ENCODE results near the gene SDHC.

The SDHC gene

DNA sequence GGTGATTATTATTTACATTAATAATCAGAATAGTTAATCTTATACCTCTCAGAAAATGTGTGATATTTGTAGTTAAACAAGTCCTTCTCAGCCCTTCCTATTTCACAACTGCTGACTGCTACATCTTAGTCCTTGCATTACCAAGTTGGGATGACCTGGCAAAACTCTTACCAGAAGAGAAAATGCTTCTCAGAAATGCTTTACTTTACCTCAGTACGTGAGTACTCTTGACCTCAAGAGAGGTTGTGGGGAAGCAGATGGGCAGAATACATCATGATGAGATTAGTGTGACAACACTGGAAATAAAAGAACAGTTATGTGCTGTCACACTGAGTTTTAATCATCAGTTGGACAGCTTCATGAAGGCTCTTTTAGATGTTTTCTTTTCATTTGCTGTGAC, 37.3 kb downstream of the SDHC start (continued):
- no peak for TF ChIP-seq ZNF707 (tag by site-specific recombination; IDR thresholded peaks at IDR 0.05)
- TF ChIP-seq, protein P1, sequence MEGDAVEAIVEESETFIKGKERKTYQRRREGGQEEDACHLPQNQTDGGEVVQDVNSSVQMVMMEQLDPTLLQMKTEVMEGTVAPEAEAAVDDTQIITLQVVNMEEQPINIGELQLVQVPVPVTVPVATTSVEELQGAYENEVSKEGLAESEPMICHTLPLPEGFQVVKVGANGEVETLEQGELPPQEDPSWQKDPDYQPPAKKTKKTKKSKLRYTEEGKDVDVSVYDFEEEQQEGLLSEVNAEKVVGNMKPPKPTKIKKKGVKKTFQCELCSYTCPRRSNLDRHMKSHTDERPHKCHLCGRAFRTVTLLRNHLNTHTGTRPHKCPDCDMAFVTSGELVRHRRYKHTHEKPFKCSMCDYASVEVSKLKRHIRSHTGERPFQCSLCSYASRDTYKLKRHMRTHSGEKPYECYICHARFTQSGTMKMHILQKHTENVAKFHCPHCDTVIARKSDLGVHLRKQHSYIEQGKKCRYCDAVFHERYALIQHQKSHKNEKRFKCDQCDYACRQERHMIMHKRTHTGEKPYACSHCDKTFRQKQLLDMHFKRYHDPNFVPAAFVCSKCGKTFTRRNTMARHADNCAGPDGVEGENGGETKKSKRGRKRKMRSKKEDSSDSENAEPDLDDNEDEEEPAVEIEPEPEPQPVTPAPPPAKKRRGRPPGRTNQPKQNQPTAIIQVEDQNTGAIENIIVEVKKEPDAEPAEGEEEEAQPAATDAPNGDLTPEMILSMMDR (tag by site-specific recombination; IDR thresholded peaks at IDR 0.05) = no peak
- no peak for TF ChIP-seq KLF1 (tag by site-specific recombination; IDR thresholded peaks at IDR 0.05)
- TF ChIP-seq ZNF670 (tag by site-specific recombination; IDR thresholded peaks at IDR 0.05; ENCODE audit: low read depth) = no peak
- no peak for TF ChIP-seq ZNF10 (tag by site-specific recombination; IDR thresholded peaks at IDR 0.05)

DNA sequence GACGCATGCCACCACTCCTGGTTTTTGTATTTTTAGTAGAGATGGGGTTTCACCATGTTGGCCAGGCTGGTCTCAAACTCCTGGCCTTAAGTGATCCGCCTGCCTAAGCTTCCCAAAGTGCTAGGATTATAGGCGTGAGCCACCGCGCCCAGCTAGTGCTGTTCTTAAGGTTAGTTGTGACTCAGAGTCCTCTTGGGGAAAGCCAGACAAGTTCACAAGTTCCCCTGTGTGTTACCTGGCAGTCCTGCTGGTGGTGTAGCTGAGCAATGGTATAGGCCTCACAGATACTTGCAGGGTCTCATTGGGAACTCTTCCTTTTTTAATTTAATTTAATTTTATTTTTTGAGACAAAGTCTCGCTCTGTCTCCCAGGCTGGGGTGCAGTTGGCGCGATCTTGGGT, 42.9 kb downstream of the SDHC start:
- no peak overlapping the region for H3K27ac ChIP-seq (ENCODE audit: extremely low read depth, low read depth, low read length)
- ChIA-PET POLR2A (no interaction called here), CTCF (interaction anchor here (0.8 to 1.5 kb wide), 2 partner anchors 11 to 25 kb away, joined by 4 to 9 read pairs; partner anchors contain the start of gene CFAP126)
- no peaks in the 10 kb centered on the region for H3K9me3 ChIP-seq (ENCODE audit: control insufficient read depth, insufficient read depth, low read depth, low read length)
- no peaks in the 10 kb centered on the region for H3K4me1 ChIP-seq (ENCODE audit: control insufficient read depth, insufficient read depth, low read length)
- TF ChIP-seq ZBTB17 (tag by site-specific recombination; IDR thresholded peaks at IDR 0.05) = no peak
- no peak for TF ChIP-seq ZFP41 (tag by site-specific recombination; IDR thresholded peaks at IDR 0.05; ENCODE audit: borderline replicate concordance)
- TF ChIP-seq ZFP69B (tag by site-specific recombination; IDR thresholded peaks at IDR 0.05) = no peak
- TF ChIP-seq ZNF211 (tag by site-specific recombination; IDR thresholded peaks at IDR 0.05; ENCODE audit: low read depth) = no peak
- no peak for TF ChIP-seq ZNF785 (tag by site-specific recombination; IDR thresholded peaks at IDR 0.05)
- no peak for TF ChIP-seq ZNF426 (tag by site-specific recombination; IDR thresholded peaks at IDR 0.05)
- TF ChIP-seq, protein P2, sequence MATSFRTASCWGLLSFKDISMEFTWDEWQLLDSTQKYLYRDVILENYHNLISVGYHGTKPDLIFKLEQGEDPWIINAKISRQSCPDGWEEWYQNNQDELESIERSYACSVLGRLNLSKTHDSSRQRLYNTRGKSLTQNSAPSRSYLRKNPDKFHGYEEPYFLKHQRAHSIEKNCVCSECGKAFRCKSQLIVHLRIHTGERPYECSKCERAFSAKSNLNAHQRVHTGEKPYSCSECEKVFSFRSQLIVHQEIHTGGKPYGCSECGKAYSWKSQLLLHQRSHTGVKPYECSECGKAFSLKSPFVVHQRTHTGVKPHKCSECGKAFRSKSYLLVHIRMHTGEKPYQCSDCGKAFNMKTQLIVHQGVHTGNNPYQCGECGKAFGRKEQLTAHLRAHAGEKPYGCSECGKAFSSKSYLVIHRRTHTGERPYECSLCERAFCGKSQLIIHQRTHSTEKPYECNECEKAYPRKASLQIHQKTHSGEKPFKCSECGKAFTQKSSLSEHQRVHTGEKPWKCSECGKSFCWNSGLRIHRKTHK (tag by site-specific recombination; IDR thresholded peaks at IDR 0.05) = no peak
- TF ChIP-seq ZNF121 (tag by site-specific recombination; IDR thresholded peaks at IDR 0.05) = no peak
- TF ChIP-seq ZNF23 (tag by site-specific recombination; IDR thresholded peaks at IDR 0.05; ENCODE audit: borderline replicate concordance) = no peak
- TF ChIP-seq ZBTB20 (tag by site-specific recombination; IDR thresholded peaks at IDR 0.05) = no peak
- no peak for TF ChIP-seq HOXD13 (CRISPR knock-in tag; IDR thresholded peaks at IDR 0.05; ENCODE audit: borderline replicate concordance)
- TF ChIP-seq, protein P3, sequence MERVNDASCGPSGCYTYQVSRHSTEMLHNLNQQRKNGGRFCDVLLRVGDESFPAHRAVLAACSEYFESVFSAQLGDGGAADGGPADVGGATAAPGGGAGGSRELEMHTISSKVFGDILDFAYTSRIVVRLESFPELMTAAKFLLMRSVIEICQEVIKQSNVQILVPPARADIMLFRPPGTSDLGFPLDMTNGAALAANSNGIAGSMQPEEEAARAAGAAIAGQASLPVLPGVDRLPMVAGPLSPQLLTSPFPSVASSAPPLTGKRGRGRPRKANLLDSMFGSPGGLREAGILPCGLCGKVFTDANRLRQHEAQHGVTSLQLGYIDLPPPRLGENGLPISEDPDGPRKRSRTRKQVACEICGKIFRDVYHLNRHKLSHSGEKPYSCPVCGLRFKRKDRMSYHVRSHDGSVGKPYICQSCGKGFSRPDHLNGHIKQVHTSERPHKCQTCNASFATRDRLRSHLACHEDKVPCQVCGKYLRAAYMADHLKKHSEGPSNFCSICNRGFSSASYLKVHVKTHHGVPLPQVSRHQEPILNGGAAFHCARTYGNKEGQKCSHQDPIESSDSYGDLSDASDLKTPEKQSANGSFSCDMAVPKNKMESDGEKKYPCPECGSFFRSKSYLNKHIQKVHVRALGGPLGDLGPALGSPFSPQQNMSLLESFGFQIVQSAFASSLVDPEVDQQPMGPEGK (tag by site-specific recombination; IDR thresholded peaks at IDR 0.05) = no peak
- no peak for TF ChIP-seq ZBTB1 (tag by site-specific recombination; IDR thresholded peaks at IDR 0.05)
- TF ChIP-seq ZNF776 (tag by site-specific recombination; IDR thresholded peaks at IDR 0.05; ENCODE audit: borderline replicate concordance) = no peak
- TF ChIP-seq PRDM1 (tag by site-specific recombination; IDR thresholded peaks at IDR 0.05) = no peak
- no peak for TF ChIP-seq ZBTB21 (tag by site-specific recombination; IDR thresholded peaks at IDR 0.05)
- no peak overlapping the region for H3K4me3 ChIP-seq (ENCODE audit: low read depth, low read length)
- H3K36me3 ChIP-seq (ENCODE audit: control insufficient read depth in 2 of 2, insufficient read depth in 1 of 2, low read length in 2 of 2) = peaks cover 9 to 41% of the 10 kb centered on the region in 2 experiments; a peak in 2 of 3 replicates

DNA sequence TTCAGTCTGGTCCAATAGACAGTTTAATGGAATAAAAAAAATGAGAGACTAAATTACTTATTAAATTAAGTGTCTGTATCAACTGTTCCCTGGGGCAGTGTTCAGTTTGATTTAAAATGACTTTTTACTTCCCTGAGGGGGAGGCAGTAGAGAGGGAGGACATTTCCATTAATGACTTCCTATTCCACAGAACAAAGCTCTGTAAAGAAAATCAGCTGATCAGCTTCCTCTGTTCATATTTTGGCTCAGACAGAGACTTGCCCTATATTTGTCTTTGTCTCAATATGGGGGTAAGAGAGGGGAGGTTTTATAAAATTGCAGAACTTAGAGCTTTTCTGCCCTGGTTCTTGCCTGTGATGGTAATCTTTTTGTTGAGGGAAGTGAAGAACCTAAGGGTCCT, 45.1 kb downstream of the SDHC start:
- Histone ChIP-seq H3K9me3 (ENCODE audit: control insufficient read depth, insufficient read depth, low read depth, low read length) (no peaks in the 10 kb centered on the region), H3K4me3 (ENCODE audit: low read depth, low read length) (no peak overlapping the region), H3K36me3 (ENCODE audit: control insufficient read depth in 2 of 2, insufficient read depth in 1 of 2, low read length in 2 of 2) (peaks cover 4 to 46% of the 10 kb centered on the region in 2 experiments), H3K27ac (ENCODE audit: extremely low read depth, low read depth, low read length) (no peak overlapping the region), H3K4me1 (ENCODE audit: control insufficient read depth, insufficient read depth, low read length) (no peaks in the 10 kb centered on the region)
- ChIA-PET CTCF (no interaction called here), POLR2A (no interaction called here)
- TF ChIP-seq ZNF677 (tag by site-specific recombination; IDR thresholded peaks at IDR 0.05) (no peak), ZNF843 (tag by site-specific recombination; IDR thresholded peaks at IDR 0.05) (no peak), ZNF211 (tag by site-specific recombination; IDR thresholded peaks at IDR 0.05; ENCODE audit: low read depth) (no peak), ZNF138 (tag by site-specific recombination; IDR thresholded peaks at IDR 0.05; ENCODE audit: borderline replicate concordance) (no peak), ZSCAN30 (tag by site-specific recombination; IDR thresholded peaks at IDR 0.05) (no peak), ZNF548 (tag by site-specific recombination; IDR thresholded peaks at IDR 0.05) (no peak), ZNF707 (tag by site-specific recombination; IDR thresholded peaks at IDR 0.05) (no peak), ZNF558 (tag by site-specific recombination; IDR thresholded peaks at IDR 0.05) (no peak), ZNF366 (tag by site-specific recombination; conservative IDR thresholded peaks at IDR 0.05) (no peak)
- TF ChIP-seq, protein P4, sequence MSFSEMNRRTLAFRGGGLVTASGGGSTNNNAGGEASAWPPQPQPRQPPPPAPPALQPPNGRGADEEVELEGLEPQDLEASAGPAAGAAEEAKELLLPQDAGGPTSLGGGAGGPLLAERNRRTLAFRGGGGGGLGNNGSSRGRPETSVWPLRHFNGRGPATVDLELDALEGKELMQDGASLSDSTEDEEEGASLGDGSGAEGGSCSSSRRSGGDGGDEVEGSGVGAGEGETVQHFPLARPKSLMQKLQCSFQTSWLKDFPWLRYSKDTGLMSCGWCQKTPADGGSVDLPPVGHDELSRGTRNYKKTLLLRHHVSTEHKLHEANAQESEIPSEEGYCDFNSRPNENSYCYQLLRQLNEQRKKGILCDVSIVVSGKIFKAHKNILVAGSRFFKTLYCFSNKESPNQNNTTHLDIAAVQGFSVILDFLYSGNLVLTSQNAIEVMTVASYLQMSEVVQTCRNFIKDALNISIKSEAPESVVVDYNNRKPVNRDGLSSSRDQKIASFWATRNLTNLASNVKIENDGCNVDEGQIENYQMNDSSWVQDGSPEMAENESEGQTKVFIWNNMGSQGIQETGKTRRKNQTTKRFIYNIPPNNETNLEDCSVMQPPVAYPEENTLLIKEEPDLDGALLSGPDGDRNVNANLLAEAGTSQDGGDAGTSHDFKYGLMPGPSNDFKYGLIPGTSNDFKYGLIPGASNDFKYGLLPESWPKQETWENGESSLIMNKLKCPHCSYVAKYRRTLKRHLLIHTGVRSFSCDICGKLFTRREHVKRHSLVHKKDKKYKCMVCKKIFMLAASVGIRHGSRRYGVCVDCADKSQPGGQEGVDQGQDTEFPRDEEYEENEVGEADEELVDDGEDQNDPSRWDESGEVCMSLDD (tag by site-specific recombination; IDR thresholded peaks at IDR 0.05) = no peak
